ENCODE results near the gene ADAMTSL5.

GRCh38 chr19:1523412-1524286, 10.8 kb upstream of the ADAMTSL5 start, which contains the start of gene PLK5:
- TF ChIP-seq CTCF (IDR thresholded peaks at IDR 0.05; ENCODE audit: control extremely low read depth in 1 of 3, insufficient read depth in 1 of 3, low read depth in 1 of 3, low read length in 3 of 3), result no peak
- no peak for TF ChIP-seq RFX5 (IDR thresholded peaks at IDR 0.05; ENCODE audit: borderline replicate concordance, low read depth, low read length)
- TF ChIP-seq USF2 (IDR thresholded peaks at IDR 0.05; ENCODE audit: low read length), result no peak
- no peak for TF ChIP-seq POLR2AphosphoS5 (IDR thresholded peaks at IDR 0.05; ENCODE audit: low read depth, low read length)
- peak; percentile 13 for TF ChIP-seq EZH2 (IDR thresholded peaks at IDR 0.05; ENCODE audit: low read depth, low read length, severe bottlenecking)
- peak; percentile 84 for TF ChIP-seq TAF1 (IDR thresholded peaks at IDR 0.05; ENCODE audit: low read depth, low read length)
- TF ChIP-seq POLR2A (IDR thresholded peaks at IDR 0.05; ENCODE audit: control extremely low read depth in 1 of 2, low read depth in 2 of 2, low read length in 2 of 2), result peak in 1 of 2 experiments; percentile 79; a peak in 2 of 3 replicates
- TF ChIP-seq JUN (IDR thresholded peaks at IDR 0.05; ENCODE audit: low read depth, low read length), result no peak
- TF ChIP-seq BRCA1 (IDR thresholded peaks at IDR 0.05; ENCODE audit: low read depth, low read length), result no peak
- no peak for TF ChIP-seq SRF (IDR thresholded peaks at IDR 0.05; ENCODE audit: low read depth, low read length)
- no peak for TF ChIP-seq POU5F1 (IDR thresholded peaks at IDR 0.05; ENCODE audit: low read depth, low read length)
- no peak for TF ChIP-seq SAP30 (IDR thresholded peaks at IDR 0.05; ENCODE audit: insufficient read depth, insufficient replicate concordance, low read length)
- no peak for TF ChIP-seq RXRA (IDR thresholded peaks at IDR 0.05; ENCODE audit: insufficient read depth, low read depth, low read length)
